Fibroblast of villous mesenchyme (primary cell): ENCODE data around the gene NPIPB8. TPM values are rescaled to one million over a fixed set of nuclear protein-coding genes. Genes with fewer than 3 reads are reported as not detected.
"Not testable (repeated sequence)": the region's sequence is repeated elsewhere in the genome, so short reads cannot be mapped to it uniquely, and the experiment has no call there.

Source experiments
- DNase-seq: peaks from one replicate; pipeline ENCODE4 v3.0.0-alpha.2; 2010; ENCODE audit warnings: low read depth
- H3K4me3 ChIP-seq: 2 replicates; pipeline ENCODE4 v1.5.1; 2011; ENCODE audit warnings: low read depth, mild to moderate bottlenecking, low read length
- CTCF ChIP-seq: IDR thresholded peaks from 2 replicates; pipeline ENCODE4 v1.5.1; 2012; ENCODE audit warnings: low read depth, mild to moderate bottlenecking, low read length; ENCODE audit not compliant: insufficient read depth
- total RNA-seq: library from RNA; depleted of rRNA; stranded (reverse); fragments of >200 nt; gene quantifications from 2 replicates; pipeline ENCODE4 v1.2.3, GENCODE V29; 2012

Gene NPIPB8
- total RNA-seq, 1 donor: 0.86 TPM

- no peak for TF ChIP-seq CTCF
- DNase-seq: no peak
- no peak overlapping the region for H3K4me3 ChIP-seq
Observed at GRCh38 chr16:28603381-28604185, 34.3 kb upstream of the NPIPB8 start.

GRCh38 chr16:28604186-28604565 is 33.7 kb upstream of the NPIPB8 start:
- H3K4me3 ChIP-seq: no peak overlapping the region
- no peak for DNase-seq
- no peak for TF ChIP-seq CTCF

- TF ChIP-seq CTCF: no peak
- H3K4me3 ChIP-seq: no peak overlapping the region
- DNase-seq: no peak
Observed at GRCh38 chr16:28606291-28607115, 31.4 kb upstream of the NPIPB8 start.

- no peak for DNase-seq
- no peak for TF ChIP-seq CTCF
- H3K4me3 ChIP-seq: no peak overlapping the region
Observed at GRCh38 chr16:28607116-28607623, 30.7 kb upstream of the NPIPB8 start.

- not testable (repeated sequence) for H3K4me3 ChIP-seq, DNase-seq
Observed at GRCh38 chr16:28607681-28608495, 30.0 kb upstream of the NPIPB8 start.

GRCh38 chr16:28608496-28608808 is 29.4 kb upstream of the NPIPB8 start:
- not testable (repeated sequence) for H3K4me3 ChIP-seq, DNase-seq

- not testable (repeated sequence) for DNase-seq
- peak overlapping the region; percentile 50 for H3K4me3 ChIP-seq
Observed at GRCh38 chr16:28608867-28609596, 28.8 kb upstream of the NPIPB8 start.
